Spleen (tissue), 11 donors: ENCODE data around the gene SEMA5B. TPM values are rescaled to one million over a fixed set of nuclear protein-coding genes. Genes with fewer than 3 reads are reported as not detected.

Experiments
- DNase-seq: peaks from one replicate; pipeline ENCODE4 v3.0.0-alpha.2; 2020
- H3K27ac ChIP-seq, 8 donors: fragments of 200-600 bp; sonication (generic) in 7 of 8; 1 replicate in 4 of 8; 2 replicates in 4 of 8; pipeline versions ENCODE4 v1.5.0 to v1.8.0; 2016 to 2021; ENCODE audit warnings: inconsistent platforms in 4 of 8, mild to moderate bottlenecking in 4 of 8, moderate library complexity in 1 of 8
- H3K27me3 ChIP-seq, 7 donors: fragments of 200-600 bp; sonication (generic) in 6 of 7; replicated peaks in 1 of 7; 1 replicate in 4 of 7; 2 replicates in 3 of 7; pipeline versions ENCODE4 v1.5.0 to v1.8.0; 2016 to 2021; ENCODE audit warnings: inconsistent platforms in 3 of 7, mild to moderate bottlenecking in 1 of 7
- H3K36me3 ChIP-seq, 6 donors: fragments of 200-600 bp; sonication (generic) in 5 of 6; 1 replicate in 4 of 6; 2 replicates in 2 of 6; pipeline versions ENCODE4 v1.5.0 to v1.8.0; 2016 to 2021; ENCODE audit warnings: inconsistent platforms in 2 of 6
- H3K4me1 ChIP-seq, 6 donors: fragments of 200-600 bp; sonication (generic) in 5 of 6; 1 replicate in 3 of 6; 2 replicates in 3 of 6; pipeline versions ENCODE4 v1.5.0 to v1.8.0; 2016 to 2021; ENCODE audit warnings: inconsistent platforms in 3 of 6
- H3K4me3 ChIP-seq, 8 donors: fragments of 200-600 bp; sonication (generic) in 7 of 8; 1 replicate in 4 of 8; 2 replicates in 4 of 8; pipeline versions ENCODE4 v1.5.0 to v1.8.0; 2016 to 2021; ENCODE audit warnings: inconsistent platforms in 4 of 8, mild to moderate bottlenecking in 4 of 8, moderate library complexity in 2 of 8
- H3K9me3 ChIP-seq, 8 donors: fragments of 200-600 bp; sonication (generic) in 7 of 8; 1 replicate in 4 of 8; 2 replicates in 4 of 8; pipeline versions ENCODE4 v1.5.0 to v1.8.0; 2016 to 2021; ENCODE audit warnings: inconsistent platforms in 4 of 8
- CTCF ChIP-seq, 11 experiments: fragments of 200-600 bp in 7 of 11; fragments of 450-650 bp in 4 of 11; sonication (generic) in 4 of 11; IDR thresholded peaks in 8 of 11; conservative IDR thresholded peaks in 3 of 11; 1 replicate in 7 of 11; 2 replicates in 4 of 11; pipeline versions ENCODE4 v1.4.0 to v1.8.0; 2016 to 2021; ENCODE audit warnings: antibody characterized with exemption in 11 of 11, inconsistent platforms in 4 of 11, mild to moderate bottlenecking in 1 of 11
- POLR2A ChIP-seq, 3 donors: fragments of 450-650 bp; IDR thresholded peaks; one replicate each; pipeline ENCODE4 v1.5.1; 2017; ENCODE audit warnings: antibody characterized with exemption in 3 of 3, mild to moderate bottlenecking in 1 of 3
- POLR2AphosphoS5 ChIP-seq, 3 donors: sonication (generic); formaldehyde crosslinking; IDR thresholded peaks; one replicate each; pipeline ENCODE4 v1.5.1; 2017; ENCODE audit warnings: antibody characterized with exemption in 3 of 3
- WGBS, 5 donors: extraction: QIAGEN DNeasy Blood & Tissue Kit in 3 of 5; methylation state at CpG; one replicate each; pipeline versions ENCODE4 v1.1.5 to v1.1.7; 2013 to 2018; 5-methylcytosine and 5-hydroxymethylcytosine counted together
- intact Hi-C: fragments of 100-400 bp; cut with DNase I; formaldehyde crosslinking; loops from one replicate; pipeline ENCODE4 v1.15.0; 2023; ENCODE audit warnings: low total_unique reads
- polyA plus RNA-seq, 3 donors: library from polyadenylated mRNA; stranded (reverse); fragments of 200-250 nt; gene quantifications; one replicate each; pipeline ENCODE4 v1.2.1, GENCODE V29; 2013
- total RNA-seq, 7 donors: library from RNA; depleted of rRNA in 3 of 7; stranded (reverse); fragments of >200 nt in 3 of 7; fragmentation: NEBNext Ultra II Directional in 4 of 7; extraction: Animal tissue kit (Norgen Biotek cat#: 25700) in 4 of 7; gene quantifications; one replicate each; pipeline versions ENCODE4 v1.1.0 to v1.2.1, GENCODE V29; 2016 to 2021
- donor health status: healthy with polysubstance abuse.
- donor health status: DM: no; HTN: no; CAD: no; lungs with moderate emphysema.
- donor health status: DM: no; HTN: no; CAD: no.
- donor health status: Bipolar disorder and iron deficiency.
- donor health status: healthy.
- donor health status: DM: no; HTN: no; CAD: no.
- donor health status: DM: yes; HTN: yes; CAD: no.

SEMA5B gene
- total and polyA plus RNA-seq, 10 donors: 0.09 to 0.63 (median 0.41) TPM; not detected in 3

GRCh38 chr3:122998856-122999255 is 28.7 kb downstream of the SEMA5B start:
- no peaks in the 10 kb centered on the region for H3K9me3 ChIP-seq
- no peak overlapping the region for H3K27ac ChIP-seq
- no peak for DNase-seq
- H3K4me1 ChIP-seq: no peaks in the 10 kb centered on the region
- no peaks in the 10 kb centered on the region for H3K36me3 ChIP-seq
- intact Hi-C loops: no loop called here
- WGBS, 5 donors: 90 to 98% (median 94%) methylated on average over 4 of the region's 4 CpGs
- TF ChIP-seq POLR2A (IDR thresholded peaks at IDR 0.05) (no peak), CTCF (IDR thresholded peaks at IDR 0.05 in 8 of 11, conservative IDR thresholded peaks at IDR 0.05 in 3 of 11) (no peak)
- no peak overlapping the region for H3K4me3 ChIP-seq
- peaks cover 0 to 22% (median 0%) of the 10 kb centered on the region in 7 donors for H3K27me3 ChIP-seq

GRCh38 chr3:122998206-122998605 is 29.4 kb downstream of the SEMA5B start:
- TF ChIP-seq CTCF (IDR thresholded peaks at IDR 0.05 in 8 of 11, conservative IDR thresholded peaks at IDR 0.05 in 3 of 11): no peak
- no peak for TF ChIP-seq POLR2AphosphoS5 (IDR thresholded peaks at IDR 0.05)
- TF ChIP-seq POLR2A (IDR thresholded peaks at IDR 0.05): no peak
- 84 to 97% (median 94%) methylated on average over 7 of the region's 7 CpGs for WGBS, 5 donors
- DNase-seq: no peak
- intact Hi-C loops: no loop called here
- Histone ChIP-seq H3K27ac (no peak overlapping the region), H3K9me3 (no peaks in the 10 kb centered on the region), H3K4me1 (no peaks in the 10 kb centered on the region), H3K27me3 (peaks cover 0 to 28% (median 0%) of the 10 kb centered on the region in 7 donors), H3K4me3 (no peak overlapping the region), H3K36me3 (no peaks in the 10 kb centered on the region)

GRCh38 chr3:122996038-122996580 is 31.5 kb downstream of the SEMA5B start:
- H3K9me3 ChIP-seq: no peaks in the 10 kb centered on the region
- TF ChIP-seq POLR2A (IDR thresholded peaks at IDR 0.05): no peak
- no peak for TF ChIP-seq CTCF (IDR thresholded peaks at IDR 0.05 in 8 of 11, conservative IDR thresholded peaks at IDR 0.05 in 3 of 11)
- no peak for TF ChIP-seq POLR2AphosphoS5 (IDR thresholded peaks at IDR 0.05)
- H3K4me1 ChIP-seq: no peaks in the 10 kb centered on the region
- DNase-seq: no peak
- 79 to 84% (median 82%) methylated on average over 8 to 14 of the region's 14 CpGs for WGBS, 5 donors
- intact Hi-C loops: no loop called here
- no peak overlapping the region for H3K4me3 ChIP-seq
- H3K27me3 ChIP-seq: peaks cover 0 to 46% (median 0%) of the 10 kb centered on the region in 7 donors
- H3K27ac ChIP-seq: no peak overlapping the region
- H3K36me3 ChIP-seq: no peaks in the 10 kb centered on the region

GRCh38 chr3:122994954-122995353 is 32.6 kb downstream of the SEMA5B start:
- intact Hi-C loops: no loop called here
- peaks cover 0 to 45% (median 0%) of the 10 kb centered on the region in 7 donors for H3K27me3 ChIP-seq
- no peaks in the 10 kb centered on the region for H3K4me1 ChIP-seq
- no peaks in the 10 kb centered on the region for H3K36me3 ChIP-seq
- no peak for TF ChIP-seq CTCF (IDR thresholded peaks at IDR 0.05 in 8 of 11, conservative IDR thresholded peaks at IDR 0.05 in 3 of 11)
- no peaks in the 10 kb centered on the region for H3K9me3 ChIP-seq
- H3K4me3 ChIP-seq: no peak overlapping the region
- WGBS, 5 donors: 80 to 88% (median 85%) methylated on average over 3 of the region's 3 CpGs
- H3K27ac ChIP-seq: no peak overlapping the region
- DNase-seq: no peak
